Fibroblast of mammary gland (primary cell): ENCODE measurements around the gene BCAM.

ENCODE experiments used
- DNase-seq: peaks from one replicate; pipeline ENCODE4 v3.0.0-alpha.2; 2010; ENCODE audit warnings: low read depth
- H3K4me3 ChIP-seq: 2 replicates; pipeline ENCODE4 v1.5.1; 2011; ENCODE audit warnings: low read depth, mild to moderate bottlenecking, low read length, moderate library complexity; ENCODE audit not compliant: control insufficient read depth
- TF ChIP-seq, protein P1 (sequence below): conservative IDR thresholded peaks from 2 replicates; pipeline ENCODE4 v1.5.1; 2011; ENCODE audit warnings: low read depth, low read length, inconsistent platforms; ENCODE audit not compliant: control insufficient read depth, insufficient read depth

Gene BCAM

DNA sequence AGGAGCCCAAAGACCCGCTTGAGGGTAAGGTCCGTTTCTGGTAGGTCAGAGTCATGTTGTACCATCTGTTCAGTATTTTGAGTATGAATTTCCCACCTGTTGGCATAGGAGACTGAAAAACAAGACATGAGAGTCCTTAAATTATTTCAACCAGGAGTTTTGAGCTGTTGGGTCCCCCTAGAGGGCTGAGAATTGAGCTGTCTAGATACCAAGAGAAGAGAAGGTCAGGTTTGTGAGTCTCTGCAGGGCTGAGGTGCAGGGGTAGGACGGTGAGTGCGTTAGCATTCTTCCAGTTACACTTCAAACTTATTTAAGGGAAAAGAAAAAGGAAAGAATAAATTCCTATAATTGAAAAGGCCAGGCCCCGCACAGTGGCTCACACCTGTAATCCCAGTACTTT lies 26.2 kb upstream of the BCAM start:
- no peak overlapping the region for H3K4me3 ChIP-seq
- TF ChIP-seq, protein P1, sequence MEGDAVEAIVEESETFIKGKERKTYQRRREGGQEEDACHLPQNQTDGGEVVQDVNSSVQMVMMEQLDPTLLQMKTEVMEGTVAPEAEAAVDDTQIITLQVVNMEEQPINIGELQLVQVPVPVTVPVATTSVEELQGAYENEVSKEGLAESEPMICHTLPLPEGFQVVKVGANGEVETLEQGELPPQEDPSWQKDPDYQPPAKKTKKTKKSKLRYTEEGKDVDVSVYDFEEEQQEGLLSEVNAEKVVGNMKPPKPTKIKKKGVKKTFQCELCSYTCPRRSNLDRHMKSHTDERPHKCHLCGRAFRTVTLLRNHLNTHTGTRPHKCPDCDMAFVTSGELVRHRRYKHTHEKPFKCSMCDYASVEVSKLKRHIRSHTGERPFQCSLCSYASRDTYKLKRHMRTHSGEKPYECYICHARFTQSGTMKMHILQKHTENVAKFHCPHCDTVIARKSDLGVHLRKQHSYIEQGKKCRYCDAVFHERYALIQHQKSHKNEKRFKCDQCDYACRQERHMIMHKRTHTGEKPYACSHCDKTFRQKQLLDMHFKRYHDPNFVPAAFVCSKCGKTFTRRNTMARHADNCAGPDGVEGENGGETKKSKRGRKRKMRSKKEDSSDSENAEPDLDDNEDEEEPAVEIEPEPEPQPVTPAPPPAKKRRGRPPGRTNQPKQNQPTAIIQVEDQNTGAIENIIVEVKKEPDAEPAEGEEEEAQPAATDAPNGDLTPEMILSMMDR = peak; percentile 4
- no peak for DNase-seq

- DNase-seq = no peak
Observed at GRCh38 chr19:44783545-44783944, 25.4 kb upstream of the BCAM start.

DNA sequence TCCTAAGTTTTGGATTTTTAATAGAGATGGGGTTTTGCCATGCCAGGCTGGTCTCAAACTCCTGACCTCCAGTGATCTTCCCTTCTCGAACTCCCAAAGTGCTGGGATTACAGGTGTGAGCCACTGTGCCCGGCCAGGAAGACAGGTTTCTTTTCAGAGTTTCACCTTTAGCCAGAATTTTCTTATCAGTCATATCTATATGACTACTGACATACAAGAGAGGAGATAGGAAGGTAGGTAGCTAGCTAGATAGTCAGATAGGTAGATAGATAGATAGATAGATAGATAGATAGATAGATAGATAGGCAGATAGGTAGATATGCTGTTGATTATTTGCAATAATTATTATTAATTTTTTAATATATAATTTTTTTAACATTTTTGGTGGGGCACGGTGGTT lies 23.6 kb upstream of the BCAM start:
- TF ChIP-seq, protein P1 = no peak
- DNase-seq = no peak
- H3K4me3 ChIP-seq = no peak overlapping the region

More at GRCh38 chr19:44783545-44783944, 25.4 kb upstream of the BCAM start:
- no peak overlapping the region for H3K4me3 ChIP-seq
- TF ChIP-seq, protein P1 = no peak

- no peak overlapping the region for H3K4me3 ChIP-seq
- TF ChIP-seq, protein P1 = no peak
- no peak for DNase-seq
Observed at GRCh38 chr19:44785993-44786392, 22.9 kb upstream of the BCAM start.

DNA sequence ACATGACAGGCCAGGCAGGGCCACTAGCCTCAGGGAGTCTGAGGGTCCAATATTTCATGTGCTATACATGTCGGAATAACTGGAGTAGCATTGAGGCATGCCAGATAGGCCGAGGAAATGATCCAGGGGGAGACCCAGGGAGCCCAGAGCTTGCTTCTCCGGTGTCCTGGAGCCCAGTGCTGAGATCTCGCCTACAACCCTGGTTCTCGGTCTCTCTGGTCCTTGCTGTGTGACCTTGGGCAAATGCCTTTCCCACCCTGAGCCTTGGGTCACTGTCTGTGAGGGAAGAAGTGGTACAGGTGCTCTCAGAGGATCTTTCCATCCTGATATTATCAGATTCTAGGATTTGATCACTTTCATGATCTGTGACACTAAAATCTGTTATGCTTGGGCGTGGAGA lies 19.9 kb upstream of the BCAM start:
- TF ChIP-seq, protein P1 = no peak
- no peak overlapping the region for H3K4me3 ChIP-seq

DNA sequence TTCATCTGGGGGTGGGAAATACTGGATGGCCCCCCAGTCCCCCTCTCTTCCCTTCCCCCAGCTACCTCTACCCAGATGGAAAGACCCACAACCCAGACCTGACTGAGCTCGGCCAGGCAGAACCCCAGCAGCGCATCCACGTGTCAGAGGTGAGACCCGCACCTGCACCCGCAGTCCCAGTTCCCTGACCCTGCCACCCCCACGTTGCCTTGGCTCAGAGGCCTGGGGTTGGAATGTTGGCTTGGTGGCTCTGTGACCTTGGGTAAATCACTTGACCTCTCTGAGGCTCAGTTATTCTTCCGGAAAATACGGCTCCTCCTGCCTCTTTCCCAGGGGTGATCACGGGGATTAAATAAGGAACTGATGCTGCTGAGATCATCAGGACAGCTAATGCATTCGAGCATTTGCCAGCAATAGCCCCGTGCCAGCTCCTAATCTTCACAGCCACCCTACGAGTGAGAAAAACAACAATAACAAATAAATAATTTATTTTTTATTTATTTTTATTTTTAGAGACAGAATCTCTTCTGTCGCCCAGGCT lies 18.9 kb upstream of the BCAM start:
- H3K4me3 ChIP-seq = no peak overlapping the region
- DNase-seq = no peak
- TF ChIP-seq, protein P1 = no peak

More for the DNA sequence above, 19.9 kb upstream of the BCAM start:
- no peak for DNase-seq

- no peak overlapping the region for H3K4me3 ChIP-seq
- TF ChIP-seq, protein P1 = no peak
- DNase-seq = no peak
Observed at GRCh38 chr19:44792281-44792680, 16.6 kb upstream of the BCAM start.
